HCT116 (cell line): Measurements from ENCODE around the gene LRRC56. TPM values are rescaled to one million over a fixed set of nuclear protein-coding genes. Genes with fewer than 3 reads are reported as not detected.
"Not testable (repeated sequence)": the region's sequence is repeated elsewhere in the genome, so short reads cannot be mapped to it uniquely, and the experiment has no call there.

ENCODE experiments used
- ATAC-seq: fragments of 200-7000 bp; cut with Tn5 transposase; 2 replicates; pipeline ENCODE4 v1.9.1; 2020; ENCODE audit warnings: mild to moderate bottlenecking, moderate library complexity
- BruUV-seq: library from RNA; stranded (reverse); fragments of 400-500 nt; replicated peaks from 2 replicates; lab custom pipeline; 2021; lab: Mats Ljungman, UMichigan
- CTCF ChIA-PET: fragments of 300-600 bp; sonication (Branson Sonifier 250); formaldehyde crosslinking; loops from one replicate; lab custom pipeline; 2021; ENCODE audit warnings: antibody characterized with exemption; lab: Charles Lee
- POLR2A ChIA-PET: fragments of 300-600, 350-600 bp; sonication (Branson Sonifier 250); formaldehyde crosslinking; loops from one replicate; lab custom pipeline; 2021; ENCODE audit warnings: antibody characterized with exemption; lab: Charles Lee
- RAD21 ChIA-PET, 2 experiments: fragments of 300-600 bp; sonication (Branson Sonifier 250); formaldehyde crosslinking; loops; one replicate each; lab custom pipeline; 2023; ENCODE audit warnings: low total read pairs in 2 of 2; ENCODE audit not compliant: uncharacterized antibody in 2 of 2, unreplicated experiment in 2 of 2, low non-redundant PET in 1 of 2; lab: Charles Lee
- DNase-seq: peaks from one replicate; pipeline ENCODE4 v3.0.0-alpha.2; 2010; ENCODE audit warnings: low read depth, low spot score
- H2AFZ ChIP-seq: fragments of 200-600 bp; shearing (Covaris generic), sonication (generic); 2 replicates; pipeline ENCODE4 v1.6.1; 2017; ENCODE audit warnings: low read depth, mixed run types, mixed read lengths, antibody characterized with exemption, low read length; ENCODE audit not compliant: poor library complexity, severe bottlenecking
- H3K27ac ChIP-seq: 2 replicates; pipeline ENCODE4 v1.5.1; 2012; ENCODE audit warnings: low read depth, low read length
- H3K27me3 ChIP-seq: fragments of 200-600 bp; sonication (generic); 2 replicates; pipeline ENCODE4 v1.6.1; 2016; ENCODE audit warnings: mixed run types, low read length, mixed read lengths; ENCODE audit not compliant: insufficient read depth
- H3K36me3 ChIP-seq, 2 experiments: fragments of 200-500 bp in 1 of 2; fragments of 200-600 bp in 1 of 2; sonication (Bioruptor generic) in 1 of 2; sonication (generic) in 1 of 2; 2 replicates each; pipeline versions ENCODE4 v1.5.1 to v1.6.1; 2014 to 2016; ENCODE audit warnings: low read length in 2 of 2, inconsistent platforms in 1 of 2, mixed read lengths in 1 of 2, mixed run types in 1 of 2; ENCODE audit not compliant: insufficient read depth in 2 of 2, control insufficient read depth in 1 of 2
- H3K4me1 ChIP-seq, 2 experiments: fragments of 200-600 bp in 1 of 2; sonication (generic) in 1 of 2; 2 replicates each; pipeline versions ENCODE4 v1.5.1 to v1.6.1; 2012 to 2017; ENCODE audit warnings: low read length in 2 of 2, inconsistent platforms in 1 of 2, mild to moderate bottlenecking in 1 of 2, mixed read lengths in 1 of 2, mixed run types in 1 of 2, moderate library complexity in 1 of 2; ENCODE audit not compliant: insufficient read depth in 2 of 2, control insufficient read depth in 1 of 2
- H3K4me2 ChIP-seq: fragments of 200-600 bp; sonication (generic); 2 replicates; pipeline ENCODE4 v1.6.1; 2017; ENCODE audit warnings: mixed run types, low read length, mixed read lengths
- H3K4me3 ChIP-seq, 2 experiments: fragments of 200-600 bp in 1 of 2; sonication (generic) in 1 of 2; replicated peaks in 1 of 2; 2 replicates each; pipeline ENCODE4 v1.5.1; 2011 to 2016; ENCODE audit warnings: low read length in 2 of 2, control low read depth in 1 of 2, low read depth in 1 of 2, mild to moderate bottlenecking in 1 of 2, mixed read lengths in 1 of 2, mixed run types in 1 of 2
- H3K79me2 ChIP-seq: fragments of 200-600 bp; sonication (generic); 2 replicates; pipeline ENCODE4 v1.6.1; 2017; ENCODE audit warnings: mild to moderate bottlenecking, mixed run types, low read length, moderate library complexity, mixed read lengths; ENCODE audit not compliant: insufficient read depth
- H3K9ac ChIP-seq: fragments of 200-600 bp; sonication (generic); 2 replicates; pipeline ENCODE4 v1.6.1; 2016; ENCODE audit warnings: low read length, mixed read lengths
- H3K9me2 ChIP-seq: fragments of 200-600 bp; sonication (generic), shearing (Covaris generic); 2 replicates; pipeline ENCODE4 v1.6.1; 2017; ENCODE audit warnings: mixed run types, mild to moderate bottlenecking, moderate library complexity; ENCODE audit not compliant: insufficient read depth
- H3K9me3 ChIP-seq, 2 experiments: fragments of 200-500 bp in 1 of 2; fragments of 200-600 bp in 1 of 2; sonication (Bioruptor generic) in 1 of 2; sonication (generic) in 1 of 2; 2 replicates each; pipeline ENCODE4 v1.6.1; 2014 to 2017; ENCODE audit warnings: low read length in 2 of 2, mixed read lengths in 2 of 2, inconsistent platforms in 1 of 2, low read depth in 1 of 2, mild to moderate bottlenecking in 1 of 2, mixed run types in 1 of 2, moderate library complexity in 1 of 2; ENCODE audit not compliant: control insufficient read depth in 1 of 2, insufficient read depth in 1 of 2
- H4K20me1 ChIP-seq: fragments of 200-600 bp; sonication (generic), shearing (Covaris generic); 2 replicates; pipeline ENCODE4 v1.6.1; 2017; ENCODE audit warnings: mixed run types, mild to moderate bottlenecking, moderate library complexity; ENCODE audit not compliant: insufficient read depth
- CTCF ChIP-seq, 3 experiments: fragments of 200-600 bp in 1 of 3; sonication (generic) in 1 of 3; IDR thresholded peaks in 2 of 3; conservative IDR thresholded peaks in 1 of 3; 2 replicates each; pipeline ENCODE4 v1.5.1; 2012 to 2017; ENCODE audit warnings: low read depth in 2 of 3, low read length in 2 of 3, antibody characterized with exemption in 1 of 3, borderline replicate concordance in 1 of 3, control low read depth in 1 of 3, mild to moderate bottlenecking in 1 of 3, mixed read lengths in 1 of 3, mixed run types in 1 of 3, moderate library complexity in 1 of 3; ENCODE audit not compliant: insufficient read depth in 1 of 3
- EGR1 ChIP-seq: IDR thresholded peaks from 2 replicates; pipeline ENCODE4 v1.6.1; 2012; ENCODE audit warnings: low read depth
- ELF1 ChIP-seq: IDR thresholded peaks from 2 replicates; pipeline ENCODE4 v1.6.1; 2012; ENCODE audit warnings: low read depth, borderline replicate concordance
- EZH2 ChIP-seq: fragments of 200-600 bp; sonication (generic); IDR thresholded peaks from 2 replicates; pipeline ENCODE4 v1.6.1; 2017; ENCODE audit warnings: antibody characterized with exemption, mixed run types
- FOSL1 ChIP-seq: IDR thresholded peaks from 2 replicates; pipeline ENCODE4 v1.6.1; 2012; ENCODE audit warnings: low read depth
- POLR2A ChIP-seq: IDR thresholded peaks from 2 replicates; pipeline ENCODE4 v1.7.0; 2011; ENCODE audit warnings: borderline replicate concordance; ENCODE audit not compliant: insufficient read depth, insufficient read length; ENCODE audit errors: extremely low read depth
- RAD21 ChIP-seq: IDR thresholded peaks from 2 replicates; pipeline ENCODE4 v1.6.1; 2012; ENCODE audit warnings: low read depth, mild to moderate bottlenecking
- SP1 ChIP-seq: IDR thresholded peaks from 2 replicates; pipeline ENCODE4 v1.6.1; 2012; ENCODE audit warnings: low read depth
- SRF ChIP-seq: IDR thresholded peaks from 2 replicates; pipeline ENCODE4 v1.6.1; 2012; ENCODE audit warnings: low read depth
- YY1 ChIP-seq: IDR thresholded peaks from 2 replicates; pipeline ENCODE4 v1.6.1; 2011; ENCODE audit warnings: low read length, low read depth, moderate library complexity, mild to moderate bottlenecking; ENCODE audit not compliant: insufficient replicate concordance; ENCODE audit errors: extremely low read depth
- ZBTB33 ChIP-seq: IDR thresholded peaks from 2 replicates; pipeline ENCODE4 v1.6.1; 2011; ENCODE audit warnings: mild to moderate bottlenecking, low read length, moderate library complexity; ENCODE audit not compliant: insufficient replicate concordance; ENCODE audit errors: extremely low read depth
- ZFX ChIP-seq: fragments of 450-650 bp; IDR thresholded peaks from 2 replicates; pipeline ENCODE4 v1.6.1; 2017
- ZNF274 ChIP-seq: fragments of 200-500 bp; sonication (Bioruptor generic); IDR thresholded peaks from 2 replicates; pipeline ENCODE4 v1.6.1; 2014; ENCODE audit warnings: mild to moderate bottlenecking, low read depth, low read length, inconsistent platforms
- intact Hi-C: fragments of 100-400 bp; cut with micrococcal nuclease; formaldehyde crosslinking; loops from 2 replicates; pipeline ENCODE4 v1.10.0; 2022
- total RNA-seq: library from RNA; stranded (reverse); gene quantifications from one replicate; pipeline ENCODE4 v1.2.1, GENCODE V29; 2021; ENCODE audit not compliant: unreplicated experiment

The LRRC56 gene
- total RNA-seq, 1 experiment from 2014 or later, result 9.1 TPM

GRCh38 chr11:516400-516799 lies 20.9 kb upstream of the LRRC56 start (continued):
- no peak for TF ChIP-seq POLR2A
- no peak for TF ChIP-seq ELF1
- TF ChIP-seq ZNF274, result no peak

- H3K27ac ChIP-seq, CTCF ChIA-PET: not testable (repeated sequence)
Observed at GRCh38 chr11:516918-517685, 20.2 kb upstream of the LRRC56 start.

GRCh38 chr11:518463-519202 lies 18.7 kb upstream of the LRRC56 start:
- H3K4me1 ChIP-seq, result peaks cover 4 to 5% of the 10 kb centered on the region in 2 experiments; a peak in 3 of 4 replicates
- H3K9ac ChIP-seq, result no peak overlapping the region
- H4K20me1 ChIP-seq, result no peaks in the 10 kb centered on the region
- peak overlapping the region; percentile 66 for H3K27ac ChIP-seq
- intact Hi-C loops, result no loop called here
- ATAC-seq (peak; percentile 97), DNase-seq (peak; percentile 85)
- ChIA-PET RAD21 (no interaction called here), CTCF (no interaction called here), POLR2A (no interaction called here)
- H2AFZ ChIP-seq, result no peak overlapping the region
- H3K9me3 ChIP-seq, result peaks cover 0 to 21% of the 10 kb centered on the region in 2 experiments; a peak in 1 of 4 replicates
- H3K4me2 ChIP-seq, result peak overlapping the region; percentile 39
- no peaks in the 10 kb centered on the region for H3K9me2 ChIP-seq
- no peaks in the 10 kb centered on the region for H3K36me3 ChIP-seq
- H3K79me2 ChIP-seq, result no peaks in the 10 kb centered on the region
- no TSS peak for BruUV-seq
- no peak overlapping the region for H3K4me3 ChIP-seq
- H3K27me3 ChIP-seq, result no peaks in the 10 kb centered on the region
- TF ChIP-seq SP1 (peak; percentile 52; the same call in 1 of the 2 replicates), ZBTB33 (no peak), EZH2 (no peak), ZFX (no peak), SRF (peak; percentile 60; the same call in 1 of the 2 replicates), EGR1 (peak; percentile 72), RAD21 (peak; percentile 75), FOSL1 (peak; percentile 54; the same call in 1 of the 2 replicates), CTCF (IDR thresholded peaks at IDR 0.05 in 2 of 3, conservative IDR thresholded peaks at IDR 0.05 in 1 of 3; ENCODE audit: borderline replicate concordance in 1 of 3, insufficient read depth in 1 of 3, low read depth in 2 of 3, low read length in 2 of 3) (peak; percentile 75 to 98 (median 87)), YY1 (peak; percentile 45)

More at GRCh38 chr11:516918-517685, 20.2 kb upstream of the LRRC56 start:
- ATAC-seq, H3K79me2 ChIP-seq, RAD21 ChIA-PET, H3K27me3 ChIP-seq, H3K4me1 ChIP-seq, BruUV-seq, intact Hi-C loops, H3K4me2 ChIP-seq, POLR2A ChIA-PET, H3K36me3 ChIP-seq, H3K9me2 ChIP-seq, H3K4me3 ChIP-seq, H4K20me1 ChIP-seq, H2AFZ ChIP-seq, H3K9ac ChIP-seq, DNase-seq: not testable (repeated sequence)
- H3K9me3 ChIP-seq, result peaks cover 0 to 21% of the 10 kb centered on the region in 2 experiments; a peak in 1 of 4 replicates
